Aorta (tissue), 5 donors: ENCODE measurements around the gene SDF2. TPM values are rescaled to one million over a fixed set of nuclear protein-coding genes. Genes with fewer than 3 reads are reported as not detected.

Experiments used
- ATAC-seq: fragments of 200-7000 bp; cut with Tn5 transposase; one replicate; pipeline ENCODE4 v1.9.1; 2022; ENCODE audit warnings: moderate library complexity; ENCODE audit not compliant: low FRiP score
- DNase-seq, 2 donors: peaks; one replicate each; pipeline ENCODE4 v3.0.0-alpha.2; 2020
- H3K27ac ChIP-seq, 2 donors: one replicate each; pipeline ENCODE4 v1.5.1; 2013; ENCODE audit warnings: low read length in 2 of 2, mild to moderate bottlenecking in 2 of 2, moderate library complexity in 2 of 2, control low read depth in 1 of 2, inconsistent platforms in 1 of 2, low read depth in 1 of 2
- H3K27me3 ChIP-seq, 2 donors: one replicate each; pipeline ENCODE4 v1.6.1; 2013; ENCODE audit warnings: control low read depth in 1 of 2, low read length in 1 of 2, mild to moderate bottlenecking in 1 of 2, moderate library complexity in 1 of 2; ENCODE audit not compliant: insufficient read depth in 2 of 2, control insufficient read depth in 1 of 2
- H3K36me3 ChIP-seq, 2 donors: one replicate each; pipeline ENCODE4 v1.6.1; 2013; ENCODE audit warnings: control low read depth in 1 of 2, low read length in 1 of 2, mild to moderate bottlenecking in 1 of 2; ENCODE audit not compliant: insufficient read depth in 2 of 2, control insufficient read depth in 1 of 2
- H3K4me1 ChIP-seq, 2 donors: one replicate each; pipeline ENCODE4 v1.6.1; 2013; ENCODE audit warnings: low read length in 2 of 2, control low read depth in 1 of 2, mild to moderate bottlenecking in 1 of 2, moderate library complexity in 1 of 2; ENCODE audit not compliant: insufficient read depth in 2 of 2, control insufficient read depth in 1 of 2
- H3K4me3 ChIP-seq, 2 donors: one replicate each; pipeline ENCODE4 v1.5.1; 2013; ENCODE audit warnings: low read length in 2 of 2, control low read depth in 1 of 2, mild to moderate bottlenecking in 1 of 2
- H3K9me3 ChIP-seq: one replicate; pipeline ENCODE4 v1.6.1; 2013; ENCODE audit warnings: mild to moderate bottlenecking, low read length; ENCODE audit not compliant: control insufficient read depth
- WGBS, 2 donors: extraction: QIAGEN DNeasy Blood & Tissue Kit; methylation state at CpG; one replicate each; pipeline ENCODE4 v1.1.7; 2013; 5-methylcytosine and 5-hydroxymethylcytosine counted together
- intact Hi-C, 2 donors: fragments of 100-400 bp; cut with DNase I; formaldehyde crosslinking; loops; one replicate each; pipeline versions ENCODE4 v1.14.2 to v1.15.0; 2022
- polyA plus RNA-seq, 2 donors: library from polyadenylated mRNA; stranded (reverse); fragments of 200-250 nt; gene quantifications; one replicate each; pipeline ENCODE4 v1.2.3, GENCODE V29; 2013
- total RNA-seq, 2 donors: library from RNA; stranded (reverse); fragmentation: NEBNext Ultra II Directional; extraction: Animal tissue kit (Norgen Biotek cat#: 25700); gene quantifications; one replicate each; pipeline ENCODE4 v1.2.1, GENCODE V29; 2021
- donor health status: healthy with polysubstance abuse.
- donor health status: Bipolar disorder and iron deficiency.
- donor health status: DM: no; HTN: no; CAD: no.
- donor health status: DM: no; HTN: no; CAD: no.
- donor health status: DM: yes; HTN: yes; CAD: no.

SDF2 gene
- total and polyA plus RNA-seq, 4 donors = 34.8 to 51.5 (median 38.8) TPM

- no peak overlapping the region for H3K4me3 ChIP-seq
- peaks cover 17 to 29% of the 10 kb centered on the region in 2 donors for H3K36me3 ChIP-seq
- no peaks in the 10 kb centered on the region for H3K9me3 ChIP-seq
- H3K4me1 ChIP-seq = no peaks in the 10 kb centered on the region
- 95 to 97% methylated on average over 4 of the region's 4 CpGs for WGBS, 2 donors
- no peaks in the 10 kb centered on the region for H3K27me3 ChIP-seq
- intact Hi-C loops = no loop called here
- no peak overlapping the region for H3K27ac ChIP-seq
- no peak for ATAC-seq
- DNase-seq = no peak
These were observed 26.8 kb upstream of the SDF2 start for GRCh38 chr17:28688481-28688880.

GRCh38 chr17:28686296-28686695 lies 24.6 kb upstream of the SDF2 start:
- 85 to 86% methylated on average over 4 of the region's 4 CpGs for WGBS, 2 donors
- Histone ChIP-seq H3K36me3 (peaks cover 17 to 36% of the 10 kb centered on the region in 2 donors), H3K9me3 (no peaks in the 10 kb centered on the region), H3K4me3 (no peak overlapping the region), H3K27ac (no peak overlapping the region), H3K4me1 (no peaks in the 10 kb centered on the region), H3K27me3 (no peaks in the 10 kb centered on the region)
- no peak for DNase-seq
- ATAC-seq = no peak
- intact Hi-C loops = no loop called here

- intact Hi-C loops = no loop called here
- no peaks in the 10 kb centered on the region for H3K27me3 ChIP-seq
- H3K9me3 ChIP-seq = no peaks in the 10 kb centered on the region
- no peak overlapping the region for H3K4me3 ChIP-seq
- DNase-seq (no peak), ATAC-seq (no peak)
- peaks cover 17 to 32% of the 10 kb centered on the region in 2 donors for H3K36me3 ChIP-seq
- H3K27ac ChIP-seq = no peak overlapping the region
- 84 to 87% methylated on average over 5 of the region's 5 CpGs for WGBS, 2 donors
- no peaks in the 10 kb centered on the region for H3K4me1 ChIP-seq
These were observed 23.7 kb upstream of the SDF2 start for GRCh38 chr17:28685366-28685765.

GRCh38 chr17:28684963-28685362 lies 23.3 kb upstream of the SDF2 start:
- Histone ChIP-seq H3K9me3 (no peaks in the 10 kb centered on the region), H3K4me3 (no peak overlapping the region), H3K36me3 (peaks cover 14 to 32% of the 10 kb centered on the region in 2 donors), H3K27me3 (no peaks in the 10 kb centered on the region), H3K27ac (no peak overlapping the region), H3K4me1 (no peaks in the 10 kb centered on the region)
- WGBS, 2 donors = 47 to 52% methylated on average over 3 of the region's 3 CpGs
- no peak for DNase-seq
- no peak for ATAC-seq
- intact Hi-C loops = no loop called here

- Histone ChIP-seq H3K9me3 (no peaks in the 10 kb centered on the region), H3K4me1 (no peaks in the 10 kb centered on the region), H3K27ac (no peak overlapping the region), H3K27me3 (no peaks in the 10 kb centered on the region), H3K36me3 (peaks cover 9 to 31% of the 10 kb centered on the region in 2 donors), H3K4me3 (no peak overlapping the region)
- ATAC-seq (no peak), DNase-seq (peak in 1 of 2 donors; percentile 44)
- WGBS, 2 donors = 85% methylated on average over 11 of the region's 11 CpGs
- intact Hi-C loops = no loop called here
These were observed 20.9 kb upstream of the SDF2 start for GRCh38 chr17:28682655-28683054.

GRCh38 chr17:28675980-28676379 lies 14.3 kb upstream of the SDF2 start:
- WGBS, 2 donors = 82 to 84% methylated on average over 7 of the region's 7 CpGs
- Histone ChIP-seq H3K27ac (no peak overlapping the region), H3K36me3 (peaks cover 8 to 26% of the 10 kb centered on the region in 2 donors), H3K4me1 (no peaks in the 10 kb centered on the region), H3K9me3 (no peaks in the 10 kb centered on the region), H3K27me3 (no peaks in the 10 kb centered on the region), H3K4me3 (no peak overlapping the region)
- no peak for ATAC-seq
- DNase-seq = no peak
- intact Hi-C loops = no loop called here

- H3K4me3 ChIP-seq = no peak overlapping the region
- no peaks in the 10 kb centered on the region for H3K9me3 ChIP-seq
- WGBS, 2 donors = 35 to 48% methylated on average over 3 of the region's 3 CpGs
- ATAC-seq (no peak), DNase-seq (no peak)
- no peaks in the 10 kb centered on the region for H3K27me3 ChIP-seq
- intact Hi-C loops = no loop called here
- no peak overlapping the region for H3K27ac ChIP-seq
- H3K4me1 ChIP-seq = no peaks in the 10 kb centered on the region
- H3K36me3 ChIP-seq = peaks cover 8 to 26% of the 10 kb centered on the region in 2 donors
These were observed 13.8 kb upstream of the SDF2 start for GRCh38 chr17:28675490-28675889.

GRCh38 chr17:28669918-28670317 lies 8.2 kb upstream of the SDF2 start:
- no peak overlapping the region for H3K27ac ChIP-seq
- no peak for DNase-seq
- 93 to 97% methylated on average over 1 of the region's 1 CpG for WGBS, 2 donors
- no peak overlapping the region for H3K4me3 ChIP-seq
- ATAC-seq = no peak
- no peaks in the 10 kb centered on the region for H3K4me1 ChIP-seq
- no peaks in the 10 kb centered on the region for H3K27me3 ChIP-seq
- H3K9me3 ChIP-seq = no peaks in the 10 kb centered on the region
- peaks cover 4 to 13% of the 10 kb centered on the region in 2 donors for H3K36me3 ChIP-seq
- intact Hi-C loops = no loop called here

GRCh38 chr17:28667870-28668269 lies 6.2 kb upstream of the SDF2 start:
- Histone ChIP-seq H3K36me3 (peaks cover 0 to 2% of the 10 kb centered on the region in 2 donors), H3K4me1 (peaks cover 0 to 3% of the 10 kb centered on the region in 2 donors), H3K27ac (no peak overlapping the region), H3K4me3 (no peak overlapping the region), H3K27me3 (no peaks in the 10 kb centered on the region), H3K9me3 (no peaks in the 10 kb centered on the region)
- DNase-seq (no peak), ATAC-seq (no peak)
- intact Hi-C loops = no loop called here
- 81 to 84% methylated on average over 1 of the region's 1 CpG for WGBS, 2 donors
